ENCODE measurements around the gene NCK1.
"Not testable (repeated sequence)": the region's sequence is repeated elsewhere in the genome, so short reads cannot be mapped to it uniquely, and the experiment has no call there.

NCK1 gene

DNA sequence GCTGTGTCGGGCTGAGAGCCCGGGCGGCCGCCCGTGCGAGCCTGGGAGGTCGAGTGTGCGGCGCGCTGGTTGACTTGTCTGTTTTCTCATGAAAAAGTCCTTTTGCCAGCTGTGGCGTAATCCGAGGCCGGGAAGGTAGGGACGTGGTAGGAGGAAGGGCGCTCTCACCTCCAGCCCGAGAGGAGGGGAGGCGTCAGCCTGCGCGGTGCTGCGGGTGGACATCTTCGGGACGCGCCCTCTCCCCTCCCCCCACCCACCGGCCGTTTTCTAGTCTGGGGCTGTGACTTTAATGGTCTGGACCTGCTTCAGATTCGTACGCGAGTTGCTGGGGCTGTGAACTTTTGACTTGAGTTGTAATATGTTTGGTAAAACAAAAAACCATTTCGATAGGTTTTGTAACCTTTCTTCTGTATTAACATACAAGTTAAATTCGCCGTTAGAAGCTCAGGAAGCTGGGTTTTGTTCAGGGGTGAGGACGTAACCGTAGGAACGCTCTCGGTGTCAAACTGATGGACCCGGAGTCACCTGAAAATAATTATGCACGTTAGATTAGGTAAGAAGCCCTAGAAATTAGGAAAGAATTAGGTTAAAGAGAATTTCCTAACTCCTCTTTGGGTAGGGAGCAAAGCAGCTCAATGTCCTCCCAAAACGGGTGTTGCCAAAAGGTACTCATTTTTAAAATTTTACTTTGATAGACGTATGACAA is 762 bp downstream of the NCK1 start:
- peak in 1 of 2 donors; percentile 33 for DNase-seq (ENCODE audit: low read depth in 2 of 2)

DNA sequence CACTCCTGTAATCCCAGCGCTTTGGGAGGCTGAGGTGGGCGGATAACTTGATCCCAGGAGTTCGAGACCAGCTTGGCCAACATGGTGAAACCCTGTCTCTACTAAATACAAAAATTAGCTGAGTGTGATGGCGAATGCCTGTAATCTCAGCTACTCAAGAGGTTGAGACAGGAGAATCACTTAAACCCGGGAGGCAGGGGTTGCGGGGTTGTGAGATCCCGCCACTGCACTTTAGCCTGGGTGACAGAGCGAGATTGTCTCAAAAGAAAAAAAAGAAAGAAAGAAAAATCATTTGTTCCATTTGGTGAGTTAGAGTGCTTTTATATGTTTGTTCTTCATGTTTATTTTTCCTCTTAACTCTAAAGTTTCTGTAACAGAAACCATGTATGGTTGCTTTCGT is 7.3 kb downstream of the NCK1 start:
- DNase-seq (ENCODE audit: low read depth in 2 of 2), result no peak

- DNase-seq (ENCODE audit: low read depth in 2 of 2), result not testable (repeated sequence)
Observed at GRCh38 chr3:136872258-136872657, 10.2 kb downstream of the NCK1 start.

- DNase-seq (ENCODE audit: low read depth in 2 of 2), result not testable (repeated sequence)
Observed at GRCh38 chr3:136879510-136879909, 17.5 kb downstream of the NCK1 start.

- DNase-seq (ENCODE audit: low read depth in 2 of 2), result no peak
Observed at GRCh38 chr3:136882571-136882970, 20.6 kb downstream of the NCK1 start.

- no peak for DNase-seq (ENCODE audit: low read depth in 2 of 2)
Observed at GRCh38 chr3:136883967-136884720, 22.1 kb downstream of the NCK1 start.

DNA sequence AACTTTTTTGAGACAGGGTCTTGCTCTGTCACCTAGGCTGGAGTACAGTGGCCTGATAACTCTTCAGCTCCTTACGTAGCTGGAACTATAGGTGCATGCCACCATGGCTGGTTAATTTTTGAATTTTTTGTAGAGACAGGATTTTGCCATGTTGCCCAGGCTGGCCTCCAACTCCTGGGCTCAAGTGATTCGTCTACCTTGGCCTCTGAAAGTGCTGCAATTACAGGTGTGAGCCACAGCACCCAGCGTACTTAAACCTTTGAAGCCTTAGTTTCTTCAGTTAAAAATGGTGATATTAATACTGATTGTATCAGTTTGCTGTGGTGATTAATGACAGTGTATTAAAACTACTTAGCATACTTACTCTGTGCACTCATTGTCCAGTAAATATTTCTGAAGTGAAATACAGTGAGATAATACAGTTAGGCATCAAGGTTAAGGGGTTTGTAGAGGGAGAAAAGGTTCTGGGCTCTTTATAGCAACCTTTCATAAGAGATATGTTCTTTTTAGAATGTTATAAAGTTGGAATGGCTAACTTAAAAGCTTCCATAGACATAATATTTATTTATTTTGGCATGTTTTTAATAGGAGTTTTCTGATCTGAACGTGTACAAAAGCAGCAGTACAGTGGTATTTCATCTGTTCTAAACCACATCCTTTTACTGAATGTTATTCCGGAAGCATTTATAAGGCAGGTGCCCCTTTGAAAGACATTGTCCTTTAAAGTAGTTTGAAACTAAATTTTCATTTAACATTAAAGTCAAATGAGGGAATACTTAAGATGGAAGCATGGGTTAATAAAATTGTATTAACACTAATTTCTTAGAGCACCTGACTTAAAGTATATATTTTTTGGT is 23.6 kb downstream of the NCK1 start:
- DNase-seq (ENCODE audit: low read depth in 2 of 2), result no peak

- DNase-seq (ENCODE audit: low read depth in 2 of 2), result no peak
Observed at GRCh38 chr3:136889947-136890346, 27.9 kb downstream of the NCK1 start.

DNA sequence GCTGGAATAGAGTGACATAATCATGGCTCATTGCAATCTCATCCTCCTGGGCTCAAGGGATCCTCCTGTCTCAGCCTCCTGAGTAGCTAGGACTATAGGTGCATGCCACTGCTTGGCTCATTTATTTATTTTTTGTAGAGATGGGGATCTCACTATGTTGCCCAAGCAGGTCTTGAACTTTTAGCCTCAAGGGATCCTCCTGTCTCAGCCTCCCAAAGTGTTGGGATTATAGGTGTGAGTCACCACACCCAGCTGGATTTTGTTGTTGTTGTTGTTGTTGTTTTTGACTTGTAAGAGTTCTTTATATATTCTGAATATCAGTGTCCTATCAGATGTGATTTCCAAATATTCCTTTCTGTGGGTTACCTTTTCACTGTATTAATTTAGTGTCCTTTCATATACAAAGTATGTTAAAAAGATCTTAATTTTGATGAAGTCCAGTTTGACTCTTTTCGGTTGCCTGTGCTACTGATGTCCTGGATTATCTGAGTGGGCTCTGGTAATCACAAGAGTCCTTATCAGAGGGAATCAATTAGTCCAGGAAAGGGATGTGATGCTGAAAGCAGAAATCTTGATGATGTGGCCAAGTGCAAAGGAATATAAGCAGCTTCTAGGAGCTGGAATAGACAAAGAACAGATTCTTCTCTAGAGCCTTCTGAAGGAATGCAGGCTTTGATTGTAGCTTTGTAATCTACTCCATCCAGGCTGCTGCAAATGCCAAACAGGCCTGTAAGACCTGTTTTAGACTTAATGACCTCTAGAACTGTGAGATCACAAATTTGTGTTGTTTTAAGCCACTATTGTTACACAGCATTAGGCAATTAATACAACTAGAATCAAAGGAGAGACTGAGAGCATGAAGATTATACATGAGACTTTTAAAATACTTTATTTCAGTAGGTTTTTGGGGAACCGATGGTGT is 30.2 kb downstream of the NCK1 start:
- no peak for DNase-seq (ENCODE audit: low read depth in 2 of 2)

- DNase-seq (ENCODE audit: low read depth in 2 of 2), result no peak
Observed at GRCh38 chr3:136893848-136894443, 31.9 kb downstream of the NCK1 start.

- DNase-seq (ENCODE audit: low read depth in 2 of 2), result not testable (repeated sequence)
Observed at GRCh38 chr3:136897171-136897570, 35.2 kb downstream of the NCK1 start.

DNA sequence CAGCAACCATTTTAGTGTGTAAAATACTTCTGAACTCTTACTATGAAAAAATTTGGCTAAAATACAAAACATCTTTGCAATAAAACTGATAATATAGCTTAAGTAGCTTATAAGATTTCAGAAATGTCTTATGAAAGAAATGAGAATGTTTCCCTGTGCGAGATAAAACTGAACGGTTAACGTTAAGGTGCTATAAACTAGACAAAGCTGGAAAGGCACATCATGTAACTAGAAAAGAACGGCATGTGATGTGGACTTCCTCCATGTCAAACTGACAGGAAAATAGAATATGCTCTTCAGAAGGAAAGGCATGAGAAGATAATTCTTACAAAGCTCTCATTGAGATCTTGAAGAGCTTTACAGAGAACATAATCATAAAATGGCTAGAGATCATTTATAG is 36.5 kb downstream of the NCK1 start:
- no peak for DNase-seq (ENCODE audit: low read depth in 2 of 2)

DNA sequence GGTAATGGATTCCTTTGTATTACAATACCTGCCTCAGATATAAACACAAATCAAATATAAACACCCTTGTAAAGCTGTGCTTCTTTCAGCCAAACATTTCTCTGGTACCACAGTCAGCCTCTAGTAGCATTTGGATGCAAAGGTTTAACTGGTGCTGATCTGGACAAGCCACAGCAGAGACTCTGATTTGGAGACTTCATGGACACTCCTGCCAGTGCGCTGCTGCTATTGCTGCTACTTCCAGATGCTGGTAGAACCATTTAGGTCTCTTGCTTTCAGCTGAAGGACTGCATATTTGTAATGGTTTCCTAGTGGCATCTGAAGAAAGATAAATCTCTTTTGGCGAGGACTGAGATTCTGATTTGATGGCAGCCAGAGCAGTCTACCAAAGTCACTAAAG is 36.9 kb downstream of the NCK1 start:
- no peak for DNase-seq (ENCODE audit: low read depth in 2 of 2)

GRCh38 chr3:136899622-136900158 is 37.7 kb downstream of the NCK1 start:
- DNase-seq (ENCODE audit: low read depth in 2 of 2), result no peak

DNA sequence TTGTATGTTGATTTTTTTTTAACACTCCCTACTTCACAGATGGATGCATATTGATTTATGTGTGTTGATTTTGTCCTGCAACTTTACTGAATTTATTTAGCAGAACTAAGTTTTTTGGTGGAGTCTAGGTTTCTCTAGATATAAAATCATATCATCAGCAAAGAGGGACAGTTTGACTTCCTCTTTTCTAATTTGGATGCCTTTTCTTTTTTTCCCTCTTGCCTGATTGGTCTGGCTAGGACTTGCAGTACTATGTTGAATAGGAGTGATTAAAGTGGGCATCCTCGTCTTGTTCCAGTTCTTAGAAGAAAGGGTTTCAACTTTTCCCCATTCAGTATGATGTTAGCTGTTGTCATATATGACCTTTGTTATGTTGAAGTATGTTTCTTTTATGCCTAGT is 38.7 kb downstream of the NCK1 start:
- not testable (repeated sequence) for DNase-seq (ENCODE audit: low read depth in 2 of 2)

DNA sequence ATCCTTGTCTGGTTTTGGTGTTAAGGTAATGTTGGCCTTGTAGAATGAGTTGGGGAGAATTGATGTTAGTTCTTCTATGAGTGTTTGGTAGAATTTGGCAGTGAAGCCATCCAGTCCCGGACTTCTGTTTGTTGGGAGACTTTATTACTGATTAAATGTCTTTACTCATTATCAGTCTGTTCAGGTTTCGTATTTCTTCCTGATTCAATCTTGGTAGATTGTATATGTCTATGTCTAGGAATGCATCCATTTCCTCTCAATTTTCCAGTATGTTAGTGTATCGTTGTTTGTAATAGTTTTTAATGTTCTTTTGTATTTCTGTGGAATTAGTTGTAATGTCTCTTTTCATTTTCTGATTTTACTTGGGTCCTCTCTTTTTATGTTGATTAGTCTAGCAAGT is 39.4 kb downstream of the NCK1 start:
- DNase-seq (ENCODE audit: low read depth in 2 of 2), result no peak

DNA sequence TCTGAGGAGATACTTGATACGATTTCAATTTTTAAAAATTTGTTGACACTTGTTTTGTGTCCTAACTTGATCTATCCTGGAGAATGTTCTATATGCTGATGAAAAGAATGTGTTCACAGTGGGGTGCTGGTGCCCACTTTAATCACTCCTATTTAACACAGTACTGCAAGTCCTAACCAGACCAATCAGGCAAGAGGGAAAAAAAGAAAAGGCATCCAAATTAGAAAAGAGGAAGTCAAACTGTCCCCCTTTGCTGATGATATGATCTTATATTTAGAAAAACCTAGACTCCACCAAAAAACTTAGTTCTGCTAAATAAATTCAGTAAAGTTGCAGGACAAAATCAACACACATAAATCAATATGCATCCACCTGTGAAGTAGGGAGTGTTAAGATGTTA is 40.5 kb downstream of the NCK1 start:
- not testable (repeated sequence) for DNase-seq (ENCODE audit: low read depth in 2 of 2)

GRCh38 chr3:136903899-136904298 is 41.9 kb downstream of the NCK1 start:
- no peak for DNase-seq (ENCODE audit: low read depth in 2 of 2)

- DNase-seq (ENCODE audit: low read depth in 2 of 2), result no peak
Observed at GRCh38 chr3:136904746-136905145, 42.7 kb downstream of the NCK1 start.

DNA sequence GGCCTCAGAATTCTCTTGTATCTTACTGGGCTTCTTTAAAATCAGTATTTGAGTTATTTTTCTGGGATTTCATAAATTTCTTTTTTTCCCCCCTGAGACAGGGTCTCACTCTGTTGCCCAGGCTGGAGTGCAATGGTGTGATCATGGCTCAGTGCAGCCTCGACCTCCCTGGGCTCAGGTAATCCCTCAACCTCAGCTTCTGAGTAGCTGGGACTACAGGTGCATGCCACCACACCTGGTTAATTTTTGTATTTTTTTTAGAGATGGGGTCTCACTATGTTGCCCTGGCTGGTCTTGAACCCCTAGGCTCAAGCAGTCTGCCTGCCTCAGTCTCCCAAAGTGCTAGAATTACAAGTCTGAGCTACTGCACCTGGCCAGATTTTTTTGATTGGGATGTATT is 43.5 kb downstream of the NCK1 start:
- DNase-seq (ENCODE audit: low read depth in 2 of 2), result no peak

GRCh38 chr3:136906725-136907124 is 44.7 kb downstream of the NCK1 start:
- DNase-seq (ENCODE audit: low read depth in 2 of 2), result no peak

Data from stimulated activated CD8-positive, alpha-beta memory T cell treated with anti-CD3 and anti-CD28 coated beads, Interleukin-7, amount 100 ng/mL, for 4 hours (primary cell).